ENCODE data around the gene STX8. TPM values are rescaled to one million over a fixed set of nuclear protein-coding genes. Genes with fewer than 3 reads are reported as not detected.
A peak's percentile ranks its signal among the peaks of the same experiment; 100 is the strongest.
"Not testable (repeated sequence)": the region's sequence is repeated elsewhere in the genome, so short reads cannot be mapped to it uniquely, and the experiment has no call there.

STX8 gene
- total RNA-seq: 10 to 100 TPM; 58.6 to 86.9 (median 66.3) TPM

- ATAC-seq (ENCODE audit: low FRiP score) (peak; percentile 93), DNase-seq (ENCODE audit: low spot score) (peak; percentile 95)
- no peak for TF ChIP-seq CTCF (IDR thresholded peaks at IDR 0.05)
Measured at GRCh38 chr17:9575381-9576101, at the start of gene STX8. STX8 (minus strand) TSS chr17:9575820; CDS start chr17:9575808, 12 bp downstream.

- ATAC-seq (ENCODE audit: low FRiP score): no peak
- no peak for DNase-seq (ENCODE audit: low spot score)
- no peak for TF ChIP-seq CTCF (IDR thresholded peaks at IDR 0.05)
Measured at GRCh38 chr17:9622961-9623360, 47.3 kb upstream of the STX8 start.

GRCh38 chr17:9615486-9615885, 39.9 kb upstream of the STX8 start:
- DNase-seq (ENCODE audit: low spot score) (no peak), ATAC-seq (ENCODE audit: low FRiP score) (no peak)
- TF ChIP-seq CTCF (IDR thresholded peaks at IDR 0.05): no peak

- ATAC-seq (ENCODE audit: low FRiP score): no peak
- no peak for TF ChIP-seq CTCF (IDR thresholded peaks at IDR 0.05)
- no peak for DNase-seq (ENCODE audit: low spot score)
Measured at GRCh38 chr17:9612006-9612405, 36.4 kb upstream of the STX8 start.

GRCh38 chr17:9611557-9611956, 35.9 kb upstream of the STX8 start:
- no peak for TF ChIP-seq CTCF (IDR thresholded peaks at IDR 0.05)
- no peak for DNase-seq (ENCODE audit: low spot score)
- no peak for ATAC-seq (ENCODE audit: low FRiP score)

- not testable (repeated sequence) for ATAC-seq (ENCODE audit: low FRiP score); DNase-seq (ENCODE audit: low spot score)
Measured at GRCh38 chr17:9607058-9607457, 31.4 kb upstream of the STX8 start.

GRCh38 chr17:9606453-9606852, 30.8 kb upstream of the STX8 start:
- ATAC-seq (ENCODE audit: low FRiP score) (no peak), DNase-seq (ENCODE audit: low spot score) (no peak)
- TF ChIP-seq CTCF (IDR thresholded peaks at IDR 0.05): no peak

- not testable (repeated sequence) for DNase-seq (ENCODE audit: low spot score); ATAC-seq (ENCODE audit: low FRiP score)
Measured at GRCh38 chr17:9604583-9604982, 29.0 kb upstream of the STX8 start.

All from omental fat pad (tissue), 4 donors.